Sigmoid colon (tissue), 7 donors: ENCODE measurements around the gene MACF1. TPM values are rescaled to one million over a fixed set of nuclear protein-coding genes. Genes with fewer than 3 reads are reported as not detected.
A peak's percentile ranks its signal among the peaks of the same experiment; 100 is the strongest.

Experiments
- DNase-seq: peaks from one replicate; pipeline ENCODE4 v3.0.0-alpha.2; 2019
- H3K27ac ChIP-seq, 4 donors: fragments of 200-600 bp; sonication (generic); one replicate each; pipeline ENCODE4 v1.5.1; 2016 to 2019; ENCODE audit warnings: mild to moderate bottlenecking in 1 of 4
- H3K27me3 ChIP-seq, 3 donors: fragments of 200-600 bp; sonication (generic); one replicate each; pipeline ENCODE4 v1.5.1; 2019; ENCODE audit warnings: mild to moderate bottlenecking in 1 of 3
- H3K36me3 ChIP-seq, 4 donors: fragments of 200-600 bp; sonication (generic); one replicate each; pipeline ENCODE4 v1.5.1; 2016 to 2019
- H3K4me1 ChIP-seq, 4 donors: fragments of 200-600 bp; sonication (generic); one replicate each; pipeline ENCODE4 v1.5.1; 2017 to 2019
- H3K4me3 ChIP-seq, 4 donors: fragments of 200-600 bp; sonication (generic); one replicate each; pipeline ENCODE4 v1.5.1; 2017 to 2019; ENCODE audit warnings: mild to moderate bottlenecking in 2 of 4, moderate library complexity in 1 of 4
- H3K9me3 ChIP-seq, 4 donors: fragments of 200-600 bp in 3 of 4; sonication (generic) in 3 of 4; one replicate each; pipeline versions ENCODE4 v1.5.1 to v1.6.1; 2013 to 2019
- EP300 ChIP-seq, 4 donors: sonication (generic); formaldehyde crosslinking; IDR thresholded peaks; one replicate each; pipeline ENCODE4 v1.6.1; 2017; ENCODE audit warnings: antibody characterized with exemption in 4 of 4
- POLR2A ChIP-seq, 2 donors: fragments of 450-650 bp; IDR thresholded peaks; one replicate each; pipeline ENCODE4 v1.6.1; 2016; ENCODE audit warnings: antibody characterized with exemption in 2 of 2, mild to moderate bottlenecking in 2 of 2, moderate library complexity in 2 of 2
- POLR2AphosphoS5 ChIP-seq, 4 donors: sonication (generic); formaldehyde crosslinking; IDR thresholded peaks; one replicate each; pipeline ENCODE4 v1.6.1; 2017; ENCODE audit warnings: antibody characterized with exemption in 4 of 4
- WGBS, 2 donors: extraction: QIAGEN DNeasy Blood & Tissue Kit; methylation state at CpG; one replicate each; pipeline ENCODE4 v1.1.7; 2013; 5-methylcytosine and 5-hydroxymethylcytosine counted together
- intact Hi-C: fragments of 100-400 bp; cut with DNase I; formaldehyde crosslinking; loops from one replicate; pipeline ENCODE4 v1.15.1; 2023
- polyA plus RNA-seq, 3 donors: library from polyadenylated mRNA; stranded (reverse); fragments of 200-250 nt; gene quantifications; one replicate each; pipeline ENCODE4 v1.2.3, GENCODE V29; 2013
- total RNA-seq, 4 donors: library from RNA; depleted of rRNA; stranded (reverse); fragments of >200 nt; gene quantifications; one replicate each; pipeline ENCODE4 v1.1.0, GENCODE V29; 2016
- TF ChIP-seq, protein P1 (sequence below), 4 experiments: fragments of 450-650 bp in 3 of 4; fragments of 200-600 bp in 1 of 4; IDR thresholded peaks; one replicate each; pipeline ENCODE4 v1.5.1; 2016 to 2019; ENCODE audit warnings: antibody characterized with exemption in 4 of 4, mild to moderate bottlenecking in 3 of 4, moderate library complexity in 2 of 4
- donor health status: healthy with polysubstance abuse.
- donor health status: Bipolar disorder and iron deficiency.
- donor health status: healthy.

The MACF1 gene
- total and polyA plus RNA-seq, 7 donors, result 16.0 to 657 (median 292) TPM

DNA sequence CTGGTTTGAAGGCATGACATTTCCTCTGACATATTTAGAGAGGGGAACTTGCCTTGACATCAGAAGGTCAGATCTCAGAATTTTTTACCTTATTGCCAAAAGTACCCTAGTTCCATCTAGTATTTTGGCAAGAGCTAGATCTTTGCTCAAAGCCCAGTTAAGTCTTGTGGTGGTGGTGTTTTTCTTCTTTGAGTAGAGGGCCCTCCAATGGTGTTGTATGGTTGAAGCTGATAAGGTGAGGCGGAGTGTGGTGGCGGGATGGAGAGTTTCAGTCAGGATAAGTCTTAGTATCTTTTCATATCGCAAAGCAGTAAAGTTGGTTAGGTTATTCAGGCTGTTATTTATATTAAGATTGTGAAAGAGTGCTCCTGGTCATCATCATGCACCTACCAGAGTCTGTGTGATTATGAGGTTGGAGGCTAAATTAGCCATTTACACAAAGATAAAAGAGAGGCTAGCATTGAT lies 20.1 kb upstream of the MACF1 start:
- H3K36me3 ChIP-seq, result no peaks in the 10 kb centered on the region
- no peak overlapping the region for H3K4me3 ChIP-seq
- peak overlapping the region; percentile 60 to 95 (median 68) for H3K27ac ChIP-seq
- H3K27me3 ChIP-seq, result no peaks in the 10 kb centered on the region
- TF ChIP-seq, protein P1, sequence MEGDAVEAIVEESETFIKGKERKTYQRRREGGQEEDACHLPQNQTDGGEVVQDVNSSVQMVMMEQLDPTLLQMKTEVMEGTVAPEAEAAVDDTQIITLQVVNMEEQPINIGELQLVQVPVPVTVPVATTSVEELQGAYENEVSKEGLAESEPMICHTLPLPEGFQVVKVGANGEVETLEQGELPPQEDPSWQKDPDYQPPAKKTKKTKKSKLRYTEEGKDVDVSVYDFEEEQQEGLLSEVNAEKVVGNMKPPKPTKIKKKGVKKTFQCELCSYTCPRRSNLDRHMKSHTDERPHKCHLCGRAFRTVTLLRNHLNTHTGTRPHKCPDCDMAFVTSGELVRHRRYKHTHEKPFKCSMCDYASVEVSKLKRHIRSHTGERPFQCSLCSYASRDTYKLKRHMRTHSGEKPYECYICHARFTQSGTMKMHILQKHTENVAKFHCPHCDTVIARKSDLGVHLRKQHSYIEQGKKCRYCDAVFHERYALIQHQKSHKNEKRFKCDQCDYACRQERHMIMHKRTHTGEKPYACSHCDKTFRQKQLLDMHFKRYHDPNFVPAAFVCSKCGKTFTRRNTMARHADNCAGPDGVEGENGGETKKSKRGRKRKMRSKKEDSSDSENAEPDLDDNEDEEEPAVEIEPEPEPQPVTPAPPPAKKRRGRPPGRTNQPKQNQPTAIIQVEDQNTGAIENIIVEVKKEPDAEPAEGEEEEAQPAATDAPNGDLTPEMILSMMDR (IDR thresholded peaks at IDR 0.05), result no peak
- TF ChIP-seq POLR2AphosphoS5 (IDR thresholded peaks at IDR 0.05) (peak; percentile 29 to 71 (median 54)), EP300 (IDR thresholded peaks at IDR 0.05) (peak in 1 of 4 donors; percentile 38), POLR2A (IDR thresholded peaks at IDR 0.05) (no peak)
- intact Hi-C loops, result no loop called here
- 89 to 92% methylated on average over 3 of the region's 3 CpGs for WGBS, 2 donors
- H3K4me1 ChIP-seq, result peaks cover 0 to 56% (median 44%) of the 10 kb centered on the region in 4 donors
- no peak for DNase-seq
- H3K9me3 ChIP-seq, result no peaks in the 10 kb centered on the region

DNA sequence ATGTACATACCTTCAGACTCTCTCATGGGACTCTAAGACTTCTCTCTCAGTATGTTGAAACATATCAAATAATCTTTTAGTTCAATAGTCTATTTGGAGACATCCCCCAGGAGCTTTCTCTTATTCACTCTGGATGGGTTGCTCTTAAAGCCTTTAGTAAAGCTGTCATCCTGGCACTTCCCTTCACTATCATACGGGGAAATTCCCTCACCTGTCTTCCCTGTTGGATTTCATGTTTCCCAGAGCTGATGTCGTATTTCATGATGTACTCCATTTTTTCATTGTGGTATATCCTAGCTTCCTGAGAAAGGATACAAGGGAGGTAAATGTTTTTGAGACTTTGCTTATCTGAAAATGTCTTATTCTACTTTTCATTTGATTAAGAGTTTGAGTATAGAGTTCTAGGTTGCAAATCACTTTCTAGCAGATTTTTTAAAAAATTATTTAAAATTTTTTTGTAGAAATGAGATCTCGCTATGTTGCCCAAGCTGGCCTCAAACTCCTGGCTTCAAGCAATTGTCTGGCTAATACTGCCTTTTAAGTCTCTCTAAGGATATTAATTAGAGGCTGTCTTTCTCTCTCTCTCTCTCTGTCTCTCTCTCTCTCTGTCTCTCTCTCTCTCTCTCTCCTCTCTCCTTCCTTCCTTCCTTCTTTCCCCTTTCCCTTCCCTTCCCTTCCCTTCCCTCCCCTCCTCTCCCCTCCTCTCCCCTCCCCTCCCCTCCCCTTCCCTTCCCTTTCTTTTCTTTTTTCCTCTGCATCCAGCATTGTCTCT lies 17.0 kb upstream of the MACF1 start:
- Histone ChIP-seq H3K27me3 (no peaks in the 10 kb centered on the region), H3K4me3 (no peak overlapping the region), H3K36me3 (no peaks in the 10 kb centered on the region), H3K9me3 (no peaks in the 10 kb centered on the region), H3K27ac (peak overlapping the region in 3 of 4 donors; percentile 29 to 95 (median 89)), H3K4me1 (peaks cover 0 to 76% (median 63%) of the 10 kb centered on the region in 4 donors)
- DNase-seq, result no peak
- 81 to 91% methylated on average over 3 of the region's 3 CpGs for WGBS, 2 donors
- TF ChIP-seq, protein P1 (IDR thresholded peaks at IDR 0.05), result no peak
- TF ChIP-seq EP300 (IDR thresholded peaks at IDR 0.05) (no peak), POLR2AphosphoS5 (IDR thresholded peaks at IDR 0.05) (no peak), POLR2A (IDR thresholded peaks at IDR 0.05) (no peak)
- intact Hi-C loops, result no loop called here

DNA sequence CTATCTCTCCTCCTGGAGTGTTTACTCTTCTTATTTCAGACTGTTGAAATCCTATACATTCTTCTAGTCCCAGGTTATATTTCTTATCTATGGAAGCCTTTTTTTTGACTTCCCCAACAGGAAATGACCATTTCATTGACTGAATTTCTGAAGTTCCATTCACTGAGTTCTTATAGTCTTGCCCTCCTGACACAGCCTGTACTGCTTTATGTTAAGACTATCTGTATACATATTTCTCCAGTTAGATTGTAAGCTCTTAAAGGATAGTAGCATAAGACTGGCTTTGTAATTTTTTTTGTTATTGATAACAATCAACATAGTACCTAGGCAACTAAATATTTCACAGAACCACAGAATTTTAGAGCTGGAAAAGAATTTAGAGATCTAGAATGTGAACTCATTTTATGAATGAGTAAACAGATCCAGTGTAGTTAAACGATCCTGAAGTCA lies 14.9 kb upstream of the MACF1 start:
- peak overlapping the region; percentile 83 to 95 (median 90) for H3K27ac ChIP-seq
- peaks cover 0 to 78% (median 64%) of the 10 kb centered on the region in 4 donors for H3K4me1 ChIP-seq
- 4 to 45% methylated on average over 1 of the region's 1 CpG for WGBS, 2 donors

DNA sequence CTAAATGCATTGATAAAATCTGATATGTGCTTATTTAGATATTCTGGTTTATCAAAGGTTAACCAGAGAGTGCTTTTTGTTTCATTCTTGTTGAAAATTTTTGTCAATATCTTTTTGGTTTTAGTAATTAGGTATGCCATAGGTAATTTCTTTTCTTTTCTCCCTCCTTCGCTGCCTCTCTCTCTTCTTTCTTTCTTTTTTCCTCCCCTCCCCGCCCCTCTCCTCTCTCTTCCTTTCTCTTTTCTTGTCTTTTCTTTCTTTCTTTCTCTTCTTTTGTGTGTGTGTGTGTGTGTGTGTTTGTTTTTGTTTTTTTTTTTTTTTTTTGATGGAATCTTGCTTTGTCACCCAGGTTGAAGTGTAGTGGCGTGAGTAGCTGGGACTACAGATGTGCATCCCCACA lies 14.4 kb upstream of the MACF1 start:
- no peak overlapping the region for H3K4me3 ChIP-seq
- H3K4me1 ChIP-seq, result peaks cover 0 to 78% (median 65%) of the 10 kb centered on the region in 4 donors
- no peak for DNase-seq
- H3K36me3 ChIP-seq, result no peaks in the 10 kb centered on the region
- intact Hi-C loops, result loop anchor here (2.0 to 5.0 kb wide), 2 partner anchors 59 to 217 kb away; no protein-coding TSS in a partner anchor
- WGBS, 2 donors, result 87 to 88% methylated on average over 3 of the region's 3 CpGs
- no peak for TF ChIP-seq EP300 (IDR thresholded peaks at IDR 0.05)
- TF ChIP-seq, protein P1 (IDR thresholded peaks at IDR 0.05), result no peak
- TF ChIP-seq POLR2AphosphoS5 (IDR thresholded peaks at IDR 0.05), result no peak
- no peak for TF ChIP-seq POLR2A (IDR thresholded peaks at IDR 0.05)
- peak overlapping the region; percentile 83 to 95 (median 90) for H3K27ac ChIP-seq
- no peaks in the 10 kb centered on the region for H3K9me3 ChIP-seq
- H3K27me3 ChIP-seq, result no peaks in the 10 kb centered on the region

More for the DNA sequence above, 14.9 kb upstream of the MACF1 start:
- intact Hi-C loops, result loop anchor here (2.0 to 5.0 kb wide), 2 partner anchors 59 to 218 kb away; no protein-coding TSS in a partner anchor
- Histone ChIP-seq H3K4me3 (no peak overlapping the region), H3K36me3 (no peaks in the 10 kb centered on the region), H3K27me3 (no peaks in the 10 kb centered on the region), H3K9me3 (no peaks in the 10 kb centered on the region)
- DNase-seq, result no peak
- TF ChIP-seq POLR2AphosphoS5 (IDR thresholded peaks at IDR 0.05), result peak in 1 of 4 donors; percentile 7
- TF ChIP-seq POLR2A (IDR thresholded peaks at IDR 0.05), result no peak

DNA sequence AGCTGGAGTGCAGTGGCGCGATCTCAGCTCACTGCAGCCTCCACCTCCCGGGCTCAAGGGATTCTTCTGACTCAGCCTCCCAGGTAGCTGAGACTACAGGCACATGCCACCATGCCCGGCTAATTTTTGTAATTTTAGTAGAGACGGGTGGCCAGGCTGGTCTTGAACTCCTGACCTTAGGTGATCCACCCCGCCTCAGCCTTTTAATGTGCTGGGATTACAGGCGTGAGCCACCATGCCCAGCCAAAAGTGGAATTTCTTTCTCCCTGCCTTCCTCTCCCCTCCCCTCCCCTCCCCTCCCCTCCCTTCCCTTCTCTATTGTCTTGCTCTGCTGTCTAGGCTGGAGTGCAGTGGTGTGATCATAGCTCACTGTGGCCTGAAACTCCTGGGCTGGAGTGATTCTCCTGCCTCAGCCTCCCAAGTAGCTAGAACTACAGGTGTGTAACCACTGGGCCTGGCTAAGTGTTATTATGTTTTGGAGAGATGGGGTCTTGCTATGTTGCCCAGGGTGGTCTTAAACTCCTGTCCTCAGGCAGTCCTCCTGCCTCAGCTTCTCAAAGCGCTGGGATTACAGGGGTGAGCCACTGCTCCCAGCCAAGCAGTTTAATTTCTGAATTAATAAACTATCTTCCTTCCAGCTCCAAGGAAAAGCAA lies 10.0 kb upstream of the MACF1 start:
- DNase-seq, result no peak
- no peaks in the 10 kb centered on the region for H3K36me3 ChIP-seq
- no peaks in the 10 kb centered on the region for H3K27me3 ChIP-seq
- H3K4me3 ChIP-seq, result no peak overlapping the region
- no peaks in the 10 kb centered on the region for H3K9me3 ChIP-seq
- peak overlapping the region; percentile 83 to 95 (median 90) for H3K27ac ChIP-seq
- peaks cover 0 to 85% (median 78%) of the 10 kb centered on the region in 4 donors for H3K4me1 ChIP-seq
- TF ChIP-seq EP300 (IDR thresholded peaks at IDR 0.05), result no peak
- intact Hi-C loops, result loop anchor here (5.0 kb wide), 1 partner anchor 213 kb away; no protein-coding TSS in a partner anchor
- WGBS, 2 donors, result 77 to 78% methylated on average over 8 of the region's 8 CpGs
